Thyroid gland (tissue), 4 donors: ENCODE measurements around the gene PDE8B.

Experiments used
- POLR2A ChIP-seq, 2 donors: fragments of 450-650 bp; IDR thresholded peaks; one replicate each; pipeline ENCODE4 v1.6.1; 2017; ENCODE audit warnings: antibody characterized with exemption in 2 of 2, mild to moderate bottlenecking in 2 of 2, moderate library complexity in 1 of 2
- TF ChIP-seq, protein P1 (sequence below), 6 experiments: fragments of 200-600 bp in 3 of 6; fragments of 450-650 bp in 3 of 6; sonication (generic) in 3 of 6; IDR thresholded peaks; one replicate each; pipeline ENCODE4 v1.5.1; 2016 to 2019; ENCODE audit warnings: antibody characterized with exemption in 6 of 6, mild to moderate bottlenecking in 2 of 6, inconsistent platforms in 1 of 6, moderate library complexity in 1 of 6

DNA sequence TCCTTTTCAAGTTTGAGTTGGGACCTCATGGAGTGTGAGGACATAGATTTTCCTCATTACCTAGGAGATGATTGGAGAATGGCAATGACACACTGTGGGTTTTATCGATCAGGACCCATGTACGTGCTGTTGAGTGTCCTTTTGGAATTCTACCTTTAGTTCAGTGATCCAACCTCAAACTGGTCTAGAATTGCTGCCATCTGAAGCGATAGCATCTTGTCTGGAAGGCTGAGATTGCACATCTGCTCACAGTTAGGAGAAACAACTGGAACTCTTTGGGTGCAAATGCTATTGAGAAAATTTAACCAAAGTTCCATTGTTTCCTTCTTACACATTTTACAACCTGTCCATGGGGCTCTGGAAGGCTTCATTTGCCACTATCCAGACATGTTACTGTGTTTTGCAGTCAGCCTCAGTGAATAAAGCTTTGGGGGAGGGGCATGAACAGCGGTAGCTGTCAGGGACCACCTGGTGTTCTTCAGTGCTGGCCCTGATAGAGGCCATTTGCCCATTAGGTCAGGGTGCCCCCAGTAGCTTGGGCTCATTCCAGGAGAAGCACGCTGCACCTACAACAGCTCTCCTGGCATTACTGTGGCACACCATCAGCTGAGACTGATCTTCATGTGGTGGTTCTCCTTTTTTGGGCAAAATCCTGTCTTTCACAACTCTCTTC lies 123.1 kb downstream of the PDE8B start:
- TF ChIP-seq, protein P1, sequence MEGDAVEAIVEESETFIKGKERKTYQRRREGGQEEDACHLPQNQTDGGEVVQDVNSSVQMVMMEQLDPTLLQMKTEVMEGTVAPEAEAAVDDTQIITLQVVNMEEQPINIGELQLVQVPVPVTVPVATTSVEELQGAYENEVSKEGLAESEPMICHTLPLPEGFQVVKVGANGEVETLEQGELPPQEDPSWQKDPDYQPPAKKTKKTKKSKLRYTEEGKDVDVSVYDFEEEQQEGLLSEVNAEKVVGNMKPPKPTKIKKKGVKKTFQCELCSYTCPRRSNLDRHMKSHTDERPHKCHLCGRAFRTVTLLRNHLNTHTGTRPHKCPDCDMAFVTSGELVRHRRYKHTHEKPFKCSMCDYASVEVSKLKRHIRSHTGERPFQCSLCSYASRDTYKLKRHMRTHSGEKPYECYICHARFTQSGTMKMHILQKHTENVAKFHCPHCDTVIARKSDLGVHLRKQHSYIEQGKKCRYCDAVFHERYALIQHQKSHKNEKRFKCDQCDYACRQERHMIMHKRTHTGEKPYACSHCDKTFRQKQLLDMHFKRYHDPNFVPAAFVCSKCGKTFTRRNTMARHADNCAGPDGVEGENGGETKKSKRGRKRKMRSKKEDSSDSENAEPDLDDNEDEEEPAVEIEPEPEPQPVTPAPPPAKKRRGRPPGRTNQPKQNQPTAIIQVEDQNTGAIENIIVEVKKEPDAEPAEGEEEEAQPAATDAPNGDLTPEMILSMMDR (IDR thresholded peaks at IDR 0.05) = no peak
- no peak for TF ChIP-seq POLR2A (IDR thresholded peaks at IDR 0.05)
